ACHN (cell line): Measurements from ENCODE around the gene TMEM217.
A peak's percentile ranks its signal among the peaks of the same experiment; 100 is the strongest.
"Not testable (repeated sequence)": the region's sequence is repeated elsewhere in the genome, so short reads cannot be mapped to it uniquely, and the experiment has no call there.

Source experiments
- DNase-seq: peaks from one replicate; pipeline ENCODE4 v3.0.0-alpha.2; 2015
- in situ Hi-C: cut with HindIII; loops from 2 replicates; pipeline ENCODE4 v1.10.0; 2017; ENCODE audit warnings: low sequenced_read_pairs, low pct_ligation_motif_present, low pct_unique_long_range_greater_than_20kb

TMEM217 gene

DNA sequence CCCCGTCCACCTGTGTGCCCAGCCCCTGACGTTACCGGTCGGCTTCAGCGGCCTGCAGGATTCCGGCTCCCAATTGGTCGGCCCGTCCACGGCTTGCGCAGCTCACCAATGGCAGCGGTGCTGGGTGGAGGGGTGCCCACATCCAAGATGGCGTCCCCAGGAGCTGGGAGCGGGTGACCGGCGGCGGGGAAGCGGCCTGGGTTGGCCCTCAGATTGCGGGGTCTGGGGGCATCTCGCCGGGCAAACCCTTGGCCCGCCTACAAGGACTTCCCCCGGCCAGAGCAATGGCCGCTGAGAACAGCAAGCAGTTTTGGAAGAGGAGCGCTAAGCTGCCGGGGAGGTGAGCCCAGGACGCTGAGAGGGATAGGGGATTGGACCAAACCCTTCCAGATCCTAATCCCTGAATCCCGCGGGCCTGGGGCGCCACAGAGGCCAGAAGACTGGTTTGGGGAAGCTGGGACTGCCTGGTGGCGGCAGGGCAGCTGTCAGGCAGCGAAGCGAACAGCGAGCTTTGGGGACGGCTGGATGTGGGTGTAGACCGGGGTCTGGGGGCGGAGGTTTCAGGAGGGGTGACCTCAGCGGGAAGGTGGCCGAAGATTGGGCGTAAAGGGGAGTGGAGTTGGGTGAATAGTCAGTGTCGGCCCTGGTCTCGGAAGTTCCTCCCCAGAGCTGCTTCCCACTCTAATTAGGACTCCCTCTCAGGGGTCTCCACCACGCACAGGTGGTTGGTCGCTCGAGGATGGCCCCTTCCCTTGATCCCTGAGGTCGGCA, at the start of gene TMEM217, which contains the start of gene TBC1D22B:
TSS of gene TMEM217 (minus strand) at position 511 of the 771 bp plus-strand sequence. CDS start 39,114 bp downstream, outside the sequence.
TSS of gene TBC1D22B (plus strand) at position 139 of the 771 bp plus-strand sequence. CDS start at position 285, 146 bp downstream.
- DNase-seq: peak; percentile 95
- in situ Hi-C loops: no loop called here

- in situ Hi-C loops, DNase-seq: not testable (repeated sequence)
Observed at GRCh38 chr6:37307484-37307883, 49.5 kb upstream of the TMEM217 start.

DNA sequence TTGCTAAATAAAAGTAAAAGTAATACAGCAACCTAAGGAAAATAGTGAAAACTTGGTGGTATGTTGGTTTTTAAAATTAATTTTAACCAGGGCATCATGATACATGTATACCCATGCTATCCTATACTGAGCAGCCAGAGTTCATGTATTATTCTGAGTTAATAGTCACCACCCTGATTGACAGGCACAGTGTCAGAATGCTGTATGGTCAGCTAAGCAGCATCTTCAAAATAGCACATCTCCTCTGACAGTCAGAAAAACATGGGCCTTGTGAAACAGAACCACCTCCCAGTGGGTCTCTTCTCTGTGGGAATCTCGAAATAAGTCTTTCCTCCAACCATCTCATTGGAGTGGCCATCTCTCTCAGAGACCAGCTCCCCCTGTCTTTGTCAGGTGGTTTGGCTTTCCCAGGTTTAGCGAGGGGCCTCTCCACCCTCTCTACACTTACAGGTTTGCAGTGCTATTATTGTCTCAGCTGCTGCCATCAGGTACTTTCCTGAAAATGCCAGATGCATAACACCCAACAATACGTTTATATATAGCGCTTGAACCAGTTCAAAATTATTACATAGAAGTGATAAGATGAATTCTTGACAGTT, 48.8 kb upstream of the TMEM217 start:
- in situ Hi-C loops: no loop called here
- DNase-seq: no peak

- DNase-seq: no peak
- in situ Hi-C loops: no loop called here
Observed at GRCh38 chr6:37305841-37306425, 48.0 kb upstream of the TMEM217 start.

DNA sequence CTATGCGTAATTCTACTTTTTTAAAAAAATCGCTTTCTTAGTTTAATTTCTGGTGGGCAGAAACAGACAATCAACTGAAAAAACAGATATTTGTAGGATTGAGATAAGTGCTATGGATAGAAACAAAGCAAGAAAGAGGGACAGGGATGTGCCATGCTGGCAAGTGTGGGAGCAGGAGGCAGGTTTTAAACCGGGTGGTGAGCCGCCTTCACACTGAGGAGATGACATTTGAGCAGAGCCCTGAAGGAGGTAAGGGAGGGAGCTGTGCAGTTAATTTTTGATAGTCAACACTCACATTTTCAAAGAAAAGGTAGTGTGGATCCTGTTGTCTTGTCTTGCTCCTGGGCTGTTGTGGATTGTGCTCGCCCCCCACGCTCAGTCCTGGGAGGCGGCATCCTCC, 46.8 kb upstream of the TMEM217 start:
- in situ Hi-C loops: no loop called here
- no peak for DNase-seq

- peak; percentile 16 for DNase-seq
Observed at GRCh38 chr6:37303891-37304503, 46.1 kb upstream of the TMEM217 start.

GRCh38 chr6:37303091-37303660, 45.2 kb upstream of the TMEM217 start:
- DNase-seq: no peak
- in situ Hi-C loops: no loop called here

More at GRCh38 chr6:37303891-37304503, 46.1 kb upstream of the TMEM217 start:
- in situ Hi-C loops: no loop called here

- DNase-seq: no peak
- in situ Hi-C loops: no loop called here
Observed at GRCh38 chr6:37302086-37302686, 44.2 kb upstream of the TMEM217 start.

DNA sequence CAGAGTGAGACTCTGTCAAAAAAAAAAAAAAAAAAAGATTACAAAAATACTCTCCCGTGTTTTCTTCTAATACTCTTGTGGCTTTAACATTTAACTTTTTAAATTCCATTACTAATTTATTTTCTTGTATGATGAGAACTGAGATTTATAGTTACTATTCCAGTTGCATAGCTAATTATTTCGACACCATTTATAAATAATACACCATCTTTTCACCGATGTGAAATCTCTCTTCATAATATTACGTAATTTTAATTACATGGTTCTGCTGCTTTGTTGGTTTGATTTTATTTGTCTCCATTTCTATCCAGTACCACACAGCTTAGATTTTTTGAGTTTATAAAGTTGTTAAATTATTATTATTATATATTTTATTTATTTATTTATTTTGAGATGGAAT, 42.0 kb upstream of the TMEM217 start:
- in situ Hi-C loops: no loop called here
- DNase-seq: no peak

- no peak for DNase-seq
- in situ Hi-C loops: no loop called here
Observed at GRCh38 chr6:37298958-37299357, 41.0 kb upstream of the TMEM217 start.

DNA sequence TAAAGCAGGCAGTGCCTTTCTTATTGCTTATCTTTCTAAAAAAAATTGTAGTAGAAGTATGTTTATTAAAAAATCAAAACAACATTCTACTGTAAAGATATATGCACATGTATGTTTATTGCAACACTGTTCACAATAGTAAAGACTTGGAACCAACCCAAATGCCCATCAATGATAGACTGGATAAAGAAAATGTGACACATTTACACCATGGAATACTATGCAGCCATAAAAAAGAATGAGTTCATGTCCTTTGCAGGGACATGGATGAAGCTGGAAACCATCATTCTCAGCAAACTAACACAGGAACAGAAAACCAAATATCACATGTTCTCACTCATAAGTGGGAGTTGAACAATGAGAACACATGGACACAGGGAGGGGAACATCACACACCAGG, 39.7 kb upstream of the TMEM217 start:
- DNase-seq, in situ Hi-C loops: not testable (repeated sequence)

GRCh38 chr6:37293426-37293825, 35.5 kb upstream of the TMEM217 start:
- in situ Hi-C loops: no loop called here
- no peak for DNase-seq

DNA sequence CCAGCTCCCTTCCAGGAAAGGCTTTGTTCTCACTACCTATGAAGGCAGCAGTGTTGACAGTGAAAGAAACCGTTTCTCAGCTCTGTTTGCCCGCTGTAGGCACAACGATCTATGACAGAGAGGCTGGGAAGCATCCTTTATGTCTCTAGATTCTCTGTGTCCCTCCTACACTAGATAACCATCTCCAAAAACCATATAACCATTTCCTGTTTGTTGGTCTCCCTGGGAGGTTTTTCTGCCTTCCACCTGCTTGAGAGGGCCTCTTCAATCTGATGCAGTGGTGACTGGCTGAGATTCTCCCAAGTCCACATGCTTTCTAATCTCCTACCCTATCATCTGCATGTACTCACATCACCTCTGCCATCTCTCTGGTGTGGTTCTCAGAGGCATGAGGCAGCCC, 32.0 kb upstream of the TMEM217 start:
- no peak for DNase-seq
- in situ Hi-C loops: no loop called here

GRCh38 chr6:37288247-37288646, 30.3 kb upstream of the TMEM217 start:
- in situ Hi-C loops: no loop called here
- no peak for DNase-seq

- in situ Hi-C loops: no loop called here
- DNase-seq: no peak
Observed at GRCh38 chr6:37287519-37288157, 29.7 kb upstream of the TMEM217 start.

DNA sequence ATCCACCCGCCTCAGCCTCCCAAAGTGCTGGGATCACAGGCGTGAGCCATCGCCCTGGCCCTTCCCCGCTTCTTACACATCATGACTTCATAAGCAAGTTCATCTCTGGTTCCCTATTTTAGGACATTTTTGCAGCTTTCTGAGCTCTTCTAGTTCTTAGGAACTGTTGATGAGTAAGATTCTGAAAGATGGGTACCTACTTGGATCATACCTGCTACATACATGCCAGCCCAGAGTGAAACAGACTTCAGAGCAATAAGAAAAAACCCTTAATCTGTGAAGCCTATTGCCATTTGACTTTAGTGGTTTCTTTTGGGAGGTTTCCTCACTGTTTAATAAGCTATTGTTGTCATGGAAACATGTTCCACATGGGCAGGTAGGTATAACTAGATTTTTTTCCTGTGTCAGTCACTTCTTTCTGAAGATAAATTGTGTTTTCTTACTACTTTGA, 27.9 kb upstream of the TMEM217 start:
- in situ Hi-C loops: no loop called here
- DNase-seq: peak; percentile 37

DNA sequence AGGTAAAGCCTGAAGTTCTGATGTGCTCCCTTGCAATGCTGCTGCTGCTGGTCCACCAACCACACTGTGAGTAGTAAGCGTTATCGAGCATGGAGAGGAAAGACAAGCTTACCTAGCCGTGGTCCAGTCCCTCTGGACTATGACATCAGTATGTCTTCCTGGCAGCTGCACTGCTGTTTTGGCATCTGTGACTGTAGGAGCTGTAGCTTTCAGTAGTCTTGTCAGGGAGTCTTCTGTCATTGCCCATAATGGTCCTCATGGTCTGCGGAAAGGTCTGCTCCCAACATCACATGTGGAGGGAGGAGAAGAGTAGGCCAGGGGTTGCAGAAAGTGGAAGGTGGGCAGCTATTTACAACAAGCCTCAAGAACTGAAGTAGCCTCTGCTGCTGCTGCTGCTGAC, 26.8 kb upstream of the TMEM217 start:
- in situ Hi-C loops: no loop called here
- no peak for DNase-seq

- DNase-seq: no peak
Observed at GRCh38 chr6:37283671-37284151, 25.8 kb upstream of the TMEM217 start.

More at GRCh38 chr6:37283671-37284151, 25.8 kb upstream of the TMEM217 start:
- in situ Hi-C loops: no loop called here
